Heart left ventricle (tissue), 16 donors: ENCODE measurements around the gene HDAC7. TPM values are rescaled to one million over a fixed set of nuclear protein-coding genes. Genes with fewer than 3 reads are reported as not detected.

Experiments
- ATAC-seq, 4 donors: fragments of 200-7000 bp; cut with Tn5 transposase; one replicate each; pipeline ENCODE4 v1.9.1; 2020 to 2022; ENCODE audit warnings: moderate library complexity in 4 of 4, mild to moderate bottlenecking in 3 of 4, moderate number of reproducible peaks in 1 of 4
- DNase-seq, 5 donors: peaks; one replicate each; pipeline ENCODE4 v3.0.0-alpha.2; 2020
- H3K27ac ChIP-seq, 12 donors: fragments of 200-600 bp; sonication (generic) in 4 of 12; one replicate each; pipeline versions ENCODE4 v1.5.0 to v1.8.0; 2016 to 2022; ENCODE audit warnings: mild to moderate bottlenecking in 2 of 12
- H3K27me3 ChIP-seq, 9 donors: fragments of 200-600 bp; sonication (generic) in 2 of 9; one replicate each; pipeline versions ENCODE4 v1.5.1 to v1.8.0; 2016 to 2022; ENCODE audit warnings: mild to moderate bottlenecking in 3 of 9
- H3K36me3 ChIP-seq, 9 donors: fragments of 200-600 bp; sonication (generic) in 2 of 9; one replicate each; pipeline versions ENCODE4 v1.5.0 to v1.8.0; 2018 to 2022; ENCODE audit warnings: mild to moderate bottlenecking in 2 of 9
- H3K4me1 ChIP-seq, 12 donors: fragments of 200-600 bp; sonication (generic) in 4 of 12; one replicate each; pipeline versions ENCODE4 v1.5.0 to v1.8.0; 2016 to 2022; ENCODE audit warnings: mild to moderate bottlenecking in 3 of 12
- H3K4me3 ChIP-seq, 12 donors: fragments of 200-600 bp; sonication (generic) in 4 of 12; one replicate each; pipeline versions ENCODE4 v1.5.0 to v1.8.0; 2017 to 2022; ENCODE audit warnings: mild to moderate bottlenecking in 9 of 12, moderate library complexity in 4 of 12
- H3K9me3 ChIP-seq, 12 donors: fragments of 200-600 bp; sonication (generic) in 4 of 12; one replicate each; pipeline versions ENCODE4 v1.5.0 to v1.8.0; 2016 to 2022; ENCODE audit warnings: mild to moderate bottlenecking in 1 of 12
- POLR2A ChIP-seq, 2 donors: fragments of 450-650 bp; IDR thresholded peaks; one replicate each; pipeline ENCODE4 v1.6.1; 2017; ENCODE audit warnings: antibody characterized with exemption in 2 of 2, mild to moderate bottlenecking in 2 of 2, moderate library complexity in 2 of 2
- WGBS, 4 donors: extraction: QIAGEN DNeasy Blood & Tissue Kit in 2 of 4; methylation state at CpG; one replicate each; pipeline versions ENCODE4 v1.1.5 to v1.1.7; 2013 to 2018; 5-methylcytosine and 5-hydroxymethylcytosine counted together
- intact Hi-C, 10 donors: fragments of 100-400 bp; cut with DNase I; formaldehyde crosslinking; loops; one replicate each; pipeline versions ENCODE4 v1.11.1 to v1.14.2; 2022
- long read RNA-seq, 3 donors: library from polyadenylated mRNA; unstranded; transcript quantifications; one replicate each; pipeline ENCODE4 v2.0.0, GENCODE V29; 2020 to 2021
- polyA plus RNA-seq, 2 donors: library from polyadenylated mRNA; stranded (reverse); fragments of 200-250 nt; gene quantifications; one replicate each; pipeline ENCODE4 v1.2.3, GENCODE V29; 2013
- total RNA-seq, 9 donors: library from RNA; depleted of rRNA in 2 of 9; stranded (reverse); fragments of >200 nt in 2 of 9; fragmentation: NEBNext Ultra II Directional in 3 of 9; extraction: Animal tissue kit (Norgen Biotek cat#: 25700) in 3 of 9; gene quantifications; one replicate each; pipeline versions ENCODE4 v1.1.0 to v1.2.4, GENCODE V29; 2016 to 2023
- TF ChIP-seq, protein P1 (sequence below), 12 donors: fragments of 200-600 bp; sonication (generic) in 4 of 12; IDR thresholded peaks; one replicate each; pipeline versions ENCODE4 v1.5.0 to v1.8.0; 2018 to 2022; ENCODE audit warnings: antibody characterized with exemption in 12 of 12, mild to moderate bottlenecking in 5 of 12
- donor health status: ischemic (EF 13 %, LVEDD 7.1; RV severe dilation, severe dysfunction).
- donor health status: healthy with polysubstance abuse.
- donor health status: DM: no; HTN: yes; CAD: no.
- donor health status: DM: no; HTN: no; CAD: no.
- donor health status: ischemic (EF 25% LVEDD 6.9; RV normal size, moderate dysfunction).
- donor health status: ischemic (EF 25% LVEDD 5.7; RV mildly dilated, moderate dysfunction).
- donor health status: healthy.
- donor health status: DM: yes; HTN: yes; CAD: no.
- donor health status: ischemic (EF 35%, LVEDD 5.7; RV mildly dilated, moderate dysfunction).
- donor health status: nonischemic (EF 11% LVEDD 7.7; RV severe dilation, severe dysfunction).
- donor health status: DM: yes; HTN: yes; CAD: no.
- donor health status: PGD.
- donor health status: ischemic (EF 29% LVEDD 5.4; RV normal size, mild dysfunction).
- donor health status: nonischemic (EF 23%, LVEDD 6.1; RV moderate dilation, normal function).

Gene HDAC7
- total RNA-seq (10 to 100 TPM; 27.4 to 63.0 (median 38.6) TPM), polyA plus RNA-seq (10 to 100 TPM; 42.2 to 43.9 TPM)
- long read RNA-seq, donor 1, partial matches to known transcripts = 29 of 34 reads
- long read RNA-seq, donor 1, other reads (novel, unspliced or antisense) = 5 of 34 reads
- long read RNA-seq, donor 2, partial matches to known transcripts = 35 of 49 reads
- long read RNA-seq, donor 2, other reads (novel, unspliced or antisense) = 14 of 49 reads
- long read RNA-seq, donor 3, partial matches to known transcripts = 17 of 28 reads
- long read RNA-seq, donor 3, other reads (novel, unspliced or antisense) = 11 of 28 reads

DNA sequence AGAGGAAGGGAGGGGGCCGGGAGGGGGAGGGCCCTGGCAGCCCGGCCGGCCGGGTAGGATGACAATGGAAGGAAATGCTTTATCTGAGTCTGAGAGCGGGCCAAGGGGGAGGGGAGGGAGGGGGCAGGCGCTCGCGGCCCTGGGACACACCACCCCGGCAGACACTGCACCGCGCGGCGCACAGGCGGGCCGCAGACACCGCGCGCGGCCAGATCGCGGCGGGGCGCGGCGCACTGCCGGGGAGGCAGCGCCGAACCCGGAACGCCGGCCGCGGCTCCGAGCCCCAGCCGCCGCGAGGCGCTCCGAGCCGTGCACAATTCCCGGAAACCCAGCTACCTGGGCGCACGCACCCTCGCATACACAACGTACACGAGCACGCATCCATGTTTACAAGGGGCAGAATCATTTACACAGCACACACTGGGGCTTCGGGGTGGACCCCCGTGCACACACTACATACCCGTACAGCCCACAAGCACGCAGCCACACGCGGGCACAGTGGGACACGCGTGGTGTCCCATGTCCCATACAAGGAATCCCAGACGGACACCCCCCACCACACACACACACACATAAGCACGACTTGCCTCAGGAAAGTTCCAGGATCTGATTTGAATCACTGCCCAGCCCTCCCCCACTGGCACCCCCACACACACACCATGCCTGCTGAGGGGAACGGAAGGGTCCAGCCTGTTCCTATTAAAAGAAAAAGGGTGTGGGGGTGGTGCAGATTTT lies at the start of gene HDAC7:
Gene HDAC7, minus strand, starts transcription at position 8 of the 735 bp plus-strand sequence. CDS start 118 bp downstream, outside the sequence.
- Histone ChIP-seq H3K4me3 (peak within 1 kb of the TSS; percentile 65 to 98 (median 80)), H3K36me3 (no peaks in the 10 kb centered on the region), H3K27ac (peak within 1 kb of the TSS; percentile 94 to 99 (median 98)), H3K9me3 (no peaks in the 10 kb centered on the region), H3K4me1 (peaks cover 13 to 87% (median 74%) of the 10 kb centered on the region in 12 donors), H3K27me3 (no peaks in the 10 kb centered on the region)
- ATAC-seq (peak; percentile 69 to 83 (median 74)), DNase-seq (peak; percentile 94)
- WGBS, 4 donors = 0 to 2% (median 0%) methylated on average over 11 to 58 of the region's 58 CpGs
- TF ChIP-seq, protein P1, sequence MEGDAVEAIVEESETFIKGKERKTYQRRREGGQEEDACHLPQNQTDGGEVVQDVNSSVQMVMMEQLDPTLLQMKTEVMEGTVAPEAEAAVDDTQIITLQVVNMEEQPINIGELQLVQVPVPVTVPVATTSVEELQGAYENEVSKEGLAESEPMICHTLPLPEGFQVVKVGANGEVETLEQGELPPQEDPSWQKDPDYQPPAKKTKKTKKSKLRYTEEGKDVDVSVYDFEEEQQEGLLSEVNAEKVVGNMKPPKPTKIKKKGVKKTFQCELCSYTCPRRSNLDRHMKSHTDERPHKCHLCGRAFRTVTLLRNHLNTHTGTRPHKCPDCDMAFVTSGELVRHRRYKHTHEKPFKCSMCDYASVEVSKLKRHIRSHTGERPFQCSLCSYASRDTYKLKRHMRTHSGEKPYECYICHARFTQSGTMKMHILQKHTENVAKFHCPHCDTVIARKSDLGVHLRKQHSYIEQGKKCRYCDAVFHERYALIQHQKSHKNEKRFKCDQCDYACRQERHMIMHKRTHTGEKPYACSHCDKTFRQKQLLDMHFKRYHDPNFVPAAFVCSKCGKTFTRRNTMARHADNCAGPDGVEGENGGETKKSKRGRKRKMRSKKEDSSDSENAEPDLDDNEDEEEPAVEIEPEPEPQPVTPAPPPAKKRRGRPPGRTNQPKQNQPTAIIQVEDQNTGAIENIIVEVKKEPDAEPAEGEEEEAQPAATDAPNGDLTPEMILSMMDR (IDR thresholded peaks at IDR 0.05) = peak in 1 of 12 donors; percentile 10
- TF ChIP-seq POLR2A (IDR thresholded peaks at IDR 0.05) = peak in 1 of 2 donors; percentile 69
- intact Hi-C loops = loop anchor here in 3 of 10 donors (1.0 to 5.0 kb wide), 3 partner anchors 21 to 71 kb away; no protein-coding TSS in a partner anchor

GRCh38 chr12:47868552-47869031 lies 48.9 kb upstream of the HDAC7 start:
- Histone ChIP-seq H3K9me3 (no peaks in the 10 kb centered on the region), H3K36me3 (peaks cover 0 to 5% (median 0%) of the 10 kb centered on the region in 9 donors), H3K27ac (peak overlapping the region in 1 of 12 donors; percentile 71), H3K4me1 (peaks cover 0 to 42% (median 12%) of the 10 kb centered on the region in 12 donors), H3K27me3 (no peaks in the 10 kb centered on the region), H3K4me3 (no peak overlapping the region)
- intact Hi-C loops = no loop called here
- WGBS, 4 donors = 80 to 84% (median 82%) methylated on average over 8 of the region's 8 CpGs
- no peak for ATAC-seq
- no peak for DNase-seq
- TF ChIP-seq, protein P1 (IDR thresholded peaks at IDR 0.05) = no peak
- TF ChIP-seq POLR2A (IDR thresholded peaks at IDR 0.05) = no peak

- TF ChIP-seq, protein P1 (IDR thresholded peaks at IDR 0.05) = no peak
- no peak for TF ChIP-seq POLR2A (IDR thresholded peaks at IDR 0.05)
- no peaks in the 10 kb centered on the region for H3K27me3 ChIP-seq
- no peak for ATAC-seq
- H3K36me3 ChIP-seq = peaks cover 0 to 5% (median 0%) of the 10 kb centered on the region in 9 donors
- no peaks in the 10 kb centered on the region for H3K9me3 ChIP-seq
- H3K4me1 ChIP-seq = peaks cover 0 to 42% (median 12%) of the 10 kb centered on the region in 12 donors
- WGBS, 4 donors = 69 to 90% (median 83%) methylated on average over 2 of the region's 2 CpGs
- intact Hi-C loops = no loop called here
- DNase-seq = no peak
- no peak overlapping the region for H3K4me3 ChIP-seq
- peak overlapping the region in 1 of 12 donors; percentile 71 for H3K27ac ChIP-seq
Measured at GRCh38 chr12:47868041-47868440, 48.3 kb upstream of the HDAC7 start.

- H3K27me3 ChIP-seq = no peaks in the 10 kb centered on the region
- TF ChIP-seq, protein P1 (IDR thresholded peaks at IDR 0.05) = no peak
- no peak for TF ChIP-seq POLR2A (IDR thresholded peaks at IDR 0.05)
- H3K36me3 ChIP-seq = peaks cover 0 to 5% (median 0%) of the 10 kb centered on the region in 9 donors
- H3K4me1 ChIP-seq = peaks cover 0 to 42% (median 12%) of the 10 kb centered on the region in 12 donors
- 77 to 84% (median 77%) methylated on average over 4 of the region's 4 CpGs for WGBS, 4 donors
- intact Hi-C loops = no loop called here
- H3K27ac ChIP-seq = peak overlapping the region in 1 of 12 donors; percentile 71
- H3K9me3 ChIP-seq = no peaks in the 10 kb centered on the region
- no peak overlapping the region for H3K4me3 ChIP-seq
- ATAC-seq (no peak), DNase-seq (no peak)
Measured at GRCh38 chr12:47867495-47867941, 47.8 kb upstream of the HDAC7 start.
